ENCODE measurements around the gene FOXP1. TPM values are rescaled to one million over a fixed set of nuclear protein-coding genes. Genes with fewer than 3 reads are reported as not detected.

FOXP1 gene
- total RNA-seq, 1 donor, result 195 TPM

DNA sequence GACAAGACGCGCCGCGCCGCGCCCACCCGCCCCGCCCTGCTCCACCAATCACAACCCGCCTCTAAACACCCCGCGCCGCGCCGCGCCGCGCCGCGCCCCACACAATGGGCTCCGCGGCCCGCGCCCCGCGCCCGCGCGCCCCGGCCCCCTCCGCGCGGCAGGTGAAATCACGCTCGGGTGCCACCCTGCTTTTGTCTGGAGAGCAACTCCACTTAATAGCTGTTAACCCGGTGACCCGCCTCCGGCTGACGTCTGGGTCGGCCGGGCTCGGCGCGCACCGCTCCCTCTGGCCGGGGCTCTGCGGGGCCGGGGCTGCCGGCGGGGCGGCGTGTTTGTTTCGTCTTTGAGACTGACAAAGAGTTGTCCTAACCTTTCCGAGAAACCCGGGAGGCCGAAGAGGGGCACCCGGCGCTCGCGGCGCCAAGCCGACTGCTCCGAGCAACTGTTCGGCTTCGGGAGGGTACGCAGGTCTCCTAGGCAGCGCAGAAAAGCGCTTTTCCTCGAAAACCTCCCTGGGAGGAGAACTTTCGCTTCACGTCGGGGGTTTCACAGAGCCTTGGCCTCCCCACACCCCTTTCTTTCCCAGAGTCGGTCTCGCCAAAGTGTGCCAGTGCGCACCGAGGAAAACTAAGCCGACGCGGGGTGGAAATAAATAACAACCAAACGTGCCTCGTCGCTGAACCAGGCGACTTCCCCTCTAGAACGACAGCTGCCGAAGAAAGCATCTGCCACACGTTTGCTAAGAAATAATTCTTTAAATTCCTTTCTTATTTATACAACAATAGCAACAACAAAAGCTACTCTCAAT, 518.4 kb downstream of the FOXP1 start:
- Histone ChIP-seq H3K4me2 (ENCODE audit: insufficient read depth, low read length) (peak overlapping the region; percentile 89), H3K36me3 (ENCODE audit: insufficient read depth, low read length) (no peaks in the 10 kb centered on the region), H4K20me1 (ENCODE audit: insufficient read depth, low read length) (peaks cover 4% of the 10 kb centered on the region), H3K27ac (ENCODE audit: low read depth, low read length) (peak overlapping the region; percentile 97), H3K4me1 (ENCODE audit: insufficient read depth, low read length) (peaks cover 53% of the 10 kb centered on the region), H3K27me3 (ENCODE audit: insufficient read depth, low read length) (no peaks in the 10 kb centered on the region), H3K9me3 (ENCODE audit: low read depth, low read length) (no peaks in the 10 kb centered on the region), H3K4me3 (ENCODE audit: insufficient read depth, low read length) (peak overlapping the region; percentile 84), H3K79me2 (ENCODE audit: insufficient read depth, low read length) (peaks cover 93% of the 10 kb centered on the region), H2AFZ (ENCODE audit: low read length) (peak overlapping the region; percentile 18)
- peak; percentile 87 for DNase-seq (ENCODE audit: insufficient read length, low spot score, missing footprints)
- TF ChIP-seq CTCF (IDR thresholded peaks at IDR 0.05; ENCODE audit: extremely low read depth, low read depth, low read length), result no peak

GRCh38 chr3:71064291-71064955, 519.1 kb downstream of the FOXP1 start:
- DNase-seq (ENCODE audit: insufficient read length, low spot score, missing footprints), result peak; percentile 88
- H3K27ac ChIP-seq (ENCODE audit: low read depth, low read length), result peak overlapping the region; percentile 98
- peaks cover 93% of the 10 kb centered on the region for H3K79me2 ChIP-seq (ENCODE audit: insufficient read depth, low read length)
- H3K4me2 ChIP-seq (ENCODE audit: insufficient read depth, low read length), result peak overlapping the region; percentile 97
- peak overlapping the region; percentile 84 for H3K4me3 ChIP-seq (ENCODE audit: insufficient read depth, low read length)
- no peak for TF ChIP-seq CTCF (IDR thresholded peaks at IDR 0.05; ENCODE audit: extremely low read depth, low read depth, low read length)
- no peaks in the 10 kb centered on the region for H3K27me3 ChIP-seq (ENCODE audit: insufficient read depth, low read length)
- peaks cover 4% of the 10 kb centered on the region for H4K20me1 ChIP-seq (ENCODE audit: insufficient read depth, low read length)
- peak overlapping the region; percentile 2 for H2AFZ ChIP-seq (ENCODE audit: low read length)
- peaks cover 54% of the 10 kb centered on the region for H3K4me1 ChIP-seq (ENCODE audit: insufficient read depth, low read length)
- H3K9me3 ChIP-seq (ENCODE audit: low read depth, low read length), result no peaks in the 10 kb centered on the region
- H3K36me3 ChIP-seq (ENCODE audit: insufficient read depth, low read length), result no peaks in the 10 kb centered on the region

- H3K27ac ChIP-seq (ENCODE audit: low read depth, low read length), result peak overlapping the region; percentile 98
- H3K4me3 ChIP-seq (ENCODE audit: insufficient read depth, low read length), result peak overlapping the region; percentile 84
- no peaks in the 10 kb centered on the region for H3K36me3 ChIP-seq (ENCODE audit: insufficient read depth, low read length)
- DNase-seq (ENCODE audit: insufficient read length, low spot score, missing footprints), result peak; percentile 92
- peak overlapping the region; percentile 2 for H2AFZ ChIP-seq (ENCODE audit: low read length)
- H3K79me2 ChIP-seq (ENCODE audit: insufficient read depth, low read length), result peaks cover 93% of the 10 kb centered on the region
- no peak for TF ChIP-seq CTCF (IDR thresholded peaks at IDR 0.05; ENCODE audit: extremely low read depth, low read depth, low read length)
- no peaks in the 10 kb centered on the region for H3K27me3 ChIP-seq (ENCODE audit: insufficient read depth, low read length)
- peaks cover 4% of the 10 kb centered on the region for H4K20me1 ChIP-seq (ENCODE audit: insufficient read depth, low read length)
- peaks cover 60% of the 10 kb centered on the region for H3K4me1 ChIP-seq (ENCODE audit: insufficient read depth, low read length)
- no peaks in the 10 kb centered on the region for H3K9me3 ChIP-seq (ENCODE audit: low read depth, low read length)
- peak overlapping the region; percentile 97 for H3K4me2 ChIP-seq (ENCODE audit: insufficient read depth, low read length)
These were observed 519.7 kb downstream of the FOXP1 start for GRCh38 chr3:71063773-71064290.
